HCT116 (cell line): ENCODE results near the gene TMEM9. TPM values are rescaled to one million over a fixed set of nuclear protein-coding genes. Genes with fewer than 3 reads are reported as not detected.

Experiments
- ATAC-seq: fragments of 200-7000 bp; cut with Tn5 transposase; 2 replicates; pipeline ENCODE4 v1.9.1; 2020; ENCODE audit warnings: mild to moderate bottlenecking, moderate library complexity
- BruUV-seq: library from RNA; stranded (reverse); fragments of 400-500 nt; replicated peaks from 2 replicates; lab custom pipeline; 2021; lab: Mats Ljungman, UMichigan
- CTCF ChIA-PET: fragments of 300-600 bp; sonication (Branson Sonifier 250); formaldehyde crosslinking; loops from one replicate; lab custom pipeline; 2021; ENCODE audit warnings: antibody characterized with exemption; lab: Charles Lee
- POLR2A ChIA-PET: fragments of 300-600, 350-600 bp; sonication (Branson Sonifier 250); formaldehyde crosslinking; loops from one replicate; lab custom pipeline; 2021; ENCODE audit warnings: antibody characterized with exemption; lab: Charles Lee
- RAD21 ChIA-PET, 2 experiments: fragments of 300-600 bp; sonication (Branson Sonifier 250); formaldehyde crosslinking; loops; one replicate each; lab custom pipeline; 2023; ENCODE audit warnings: low total read pairs in 2 of 2; ENCODE audit not compliant: uncharacterized antibody in 2 of 2, unreplicated experiment in 2 of 2, low non-redundant PET in 1 of 2; lab: Charles Lee
- DNase-seq: peaks from one replicate; pipeline ENCODE4 v3.0.0-alpha.2; 2010; ENCODE audit warnings: low read depth, low spot score
- H2AFZ ChIP-seq: fragments of 200-600 bp; shearing (Covaris generic), sonication (generic); 2 replicates; pipeline ENCODE4 v1.6.1; 2017; ENCODE audit warnings: low read depth, mixed run types, mixed read lengths, antibody characterized with exemption, low read length; ENCODE audit not compliant: poor library complexity, severe bottlenecking
- H3K27ac ChIP-seq: 2 replicates; pipeline ENCODE4 v1.5.1; 2012; ENCODE audit warnings: low read depth, low read length
- H3K27me3 ChIP-seq: fragments of 200-600 bp; sonication (generic); 2 replicates; pipeline ENCODE4 v1.6.1; 2016; ENCODE audit warnings: mixed run types, low read length, mixed read lengths; ENCODE audit not compliant: insufficient read depth
- H3K36me3 ChIP-seq, 2 experiments: fragments of 200-500 bp in 1 of 2; fragments of 200-600 bp in 1 of 2; sonication (Bioruptor generic) in 1 of 2; sonication (generic) in 1 of 2; 2 replicates each; pipeline versions ENCODE4 v1.5.1 to v1.6.1; 2014 to 2016; ENCODE audit warnings: low read length in 2 of 2, inconsistent platforms in 1 of 2, mixed read lengths in 1 of 2, mixed run types in 1 of 2; ENCODE audit not compliant: insufficient read depth in 2 of 2, control insufficient read depth in 1 of 2
- H3K4me1 ChIP-seq, 2 experiments: fragments of 200-600 bp in 1 of 2; sonication (generic) in 1 of 2; 2 replicates each; pipeline versions ENCODE4 v1.5.1 to v1.6.1; 2012 to 2017; ENCODE audit warnings: low read length in 2 of 2, inconsistent platforms in 1 of 2, mild to moderate bottlenecking in 1 of 2, mixed read lengths in 1 of 2, mixed run types in 1 of 2, moderate library complexity in 1 of 2; ENCODE audit not compliant: insufficient read depth in 2 of 2, control insufficient read depth in 1 of 2
- H3K4me2 ChIP-seq: fragments of 200-600 bp; sonication (generic); 2 replicates; pipeline ENCODE4 v1.6.1; 2017; ENCODE audit warnings: mixed run types, low read length, mixed read lengths
- H3K4me3 ChIP-seq, 2 experiments: fragments of 200-600 bp in 1 of 2; sonication (generic) in 1 of 2; replicated peaks in 1 of 2; 2 replicates each; pipeline ENCODE4 v1.5.1; 2011 to 2016; ENCODE audit warnings: low read length in 2 of 2, control low read depth in 1 of 2, low read depth in 1 of 2, mild to moderate bottlenecking in 1 of 2, mixed read lengths in 1 of 2, mixed run types in 1 of 2
- H3K79me2 ChIP-seq: fragments of 200-600 bp; sonication (generic); 2 replicates; pipeline ENCODE4 v1.6.1; 2017; ENCODE audit warnings: mild to moderate bottlenecking, mixed run types, low read length, moderate library complexity, mixed read lengths; ENCODE audit not compliant: insufficient read depth
- H3K9ac ChIP-seq: fragments of 200-600 bp; sonication (generic); 2 replicates; pipeline ENCODE4 v1.6.1; 2016; ENCODE audit warnings: low read length, mixed read lengths
- H3K9me2 ChIP-seq: fragments of 200-600 bp; sonication (generic), shearing (Covaris generic); 2 replicates; pipeline ENCODE4 v1.6.1; 2017; ENCODE audit warnings: mixed run types, mild to moderate bottlenecking, moderate library complexity; ENCODE audit not compliant: insufficient read depth
- H3K9me3 ChIP-seq, 2 experiments: fragments of 200-500 bp in 1 of 2; fragments of 200-600 bp in 1 of 2; sonication (Bioruptor generic) in 1 of 2; sonication (generic) in 1 of 2; 2 replicates each; pipeline ENCODE4 v1.6.1; 2014 to 2017; ENCODE audit warnings: low read length in 2 of 2, mixed read lengths in 2 of 2, inconsistent platforms in 1 of 2, low read depth in 1 of 2, mild to moderate bottlenecking in 1 of 2, mixed run types in 1 of 2, moderate library complexity in 1 of 2; ENCODE audit not compliant: control insufficient read depth in 1 of 2, insufficient read depth in 1 of 2
- H4K20me1 ChIP-seq: fragments of 200-600 bp; sonication (generic), shearing (Covaris generic); 2 replicates; pipeline ENCODE4 v1.6.1; 2017; ENCODE audit warnings: mixed run types, mild to moderate bottlenecking, moderate library complexity; ENCODE audit not compliant: insufficient read depth
- CBX3 ChIP-seq: IDR thresholded peaks from 2 replicates; pipeline ENCODE4 v1.6.1; 2012; ENCODE audit warnings: low read depth
- EGR1 ChIP-seq: IDR thresholded peaks from 2 replicates; pipeline ENCODE4 v1.6.1; 2012; ENCODE audit warnings: low read depth
- ELF1 ChIP-seq: IDR thresholded peaks from 2 replicates; pipeline ENCODE4 v1.6.1; 2012; ENCODE audit warnings: low read depth, borderline replicate concordance
- EZH2 ChIP-seq: fragments of 200-600 bp; sonication (generic); IDR thresholded peaks from 2 replicates; pipeline ENCODE4 v1.6.1; 2017; ENCODE audit warnings: antibody characterized with exemption, mixed run types
- EZH2phosphoT487 ChIP-seq: fragments of 200-600 bp; IDR thresholded peaks from 2 replicates; pipeline ENCODE4 v1.6.1; 2018; ENCODE audit warnings: antibody characterized with exemption, borderline replicate concordance
- FOSL1 ChIP-seq: IDR thresholded peaks from 2 replicates; pipeline ENCODE4 v1.6.1; 2012; ENCODE audit warnings: low read depth
- POLR2A ChIP-seq: IDR thresholded peaks from 2 replicates; pipeline ENCODE4 v1.7.0; 2011; ENCODE audit warnings: borderline replicate concordance; ENCODE audit not compliant: insufficient read depth, insufficient read length; ENCODE audit errors: extremely low read depth
- POLR2AphosphoS5 ChIP-seq: IDR thresholded peaks from 2 replicates; pipeline ENCODE4 v1.6.1; 2011; ENCODE audit warnings: mild to moderate bottlenecking, low read depth, low read length, moderate library complexity
- RAD21 ChIP-seq: IDR thresholded peaks from 2 replicates; pipeline ENCODE4 v1.6.1; 2012; ENCODE audit warnings: low read depth, mild to moderate bottlenecking
- SIN3A ChIP-seq: IDR thresholded peaks from 2 replicates; pipeline ENCODE4 v1.6.1; 2012; ENCODE audit warnings: low read depth
- TCF7L2 ChIP-seq: IDR thresholded peaks from 2 replicates; pipeline ENCODE4 v1.7.0; 2011; ENCODE audit warnings: borderline replicate concordance, inconsistent platforms; ENCODE audit not compliant: insufficient read depth, insufficient read length; ENCODE audit errors: extremely low read depth
- YY1 ChIP-seq: IDR thresholded peaks from 2 replicates; pipeline ENCODE4 v1.6.1; 2011; ENCODE audit warnings: low read length, low read depth, moderate library complexity, mild to moderate bottlenecking; ENCODE audit not compliant: insufficient replicate concordance; ENCODE audit errors: extremely low read depth
- ZFX ChIP-seq: fragments of 450-650 bp; IDR thresholded peaks from 2 replicates; pipeline ENCODE4 v1.6.1; 2017
- ZNF274 ChIP-seq: fragments of 200-500 bp; sonication (Bioruptor generic); IDR thresholded peaks from 2 replicates; pipeline ENCODE4 v1.6.1; 2014; ENCODE audit warnings: mild to moderate bottlenecking, low read depth, low read length, inconsistent platforms
- intact Hi-C: fragments of 100-400 bp; cut with micrococcal nuclease; formaldehyde crosslinking; loops from 2 replicates; pipeline ENCODE4 v1.10.0; 2022
- total RNA-seq: library from RNA; stranded (reverse); gene quantifications from one replicate; pipeline ENCODE4 v1.2.1, GENCODE V29; 2021; ENCODE audit not compliant: unreplicated experiment
- TF ChIP-seq, protein P1 (sequence below): IDR thresholded peaks from 2 replicates; pipeline ENCODE4 v1.6.1; 2012
- TF ChIP-seq, protein P2 (sequence below): IDR thresholded peaks from 2 replicates; pipeline ENCODE4 v1.6.1; 2012
- TF ChIP-seq, protein P3 (sequence below): IDR thresholded peaks from 2 replicates; pipeline ENCODE4 v1.6.1; 2011; ENCODE audit warnings: mild to moderate bottlenecking, low read length, moderate library complexity; ENCODE audit not compliant: insufficient replicate concordance; ENCODE audit errors: extremely low read depth
- TF ChIP-seq, protein P4 (sequence below): IDR thresholded peaks from 2 replicates; pipeline ENCODE4 v1.6.1; 2012; ENCODE audit warnings: low read depth
- TF ChIP-seq, protein P5 (sequence below), 3 experiments: fragments of 200-600 bp in 1 of 3; sonication (generic) in 1 of 3; IDR thresholded peaks in 2 of 3; conservative IDR thresholded peaks in 1 of 3; 2 replicates each; pipeline ENCODE4 v1.5.1; 2012 to 2017; ENCODE audit warnings: low read depth in 2 of 3, low read length in 2 of 3, antibody characterized with exemption in 1 of 3, borderline replicate concordance in 1 of 3, control low read depth in 1 of 3, mild to moderate bottlenecking in 1 of 3, mixed read lengths in 1 of 3, mixed run types in 1 of 3, moderate library complexity in 1 of 3; ENCODE audit not compliant: insufficient read depth in 1 of 3

TMEM9 gene
- total RNA-seq, 1 experiment from 2014 or later, result 66.3 TPM

DNA sequence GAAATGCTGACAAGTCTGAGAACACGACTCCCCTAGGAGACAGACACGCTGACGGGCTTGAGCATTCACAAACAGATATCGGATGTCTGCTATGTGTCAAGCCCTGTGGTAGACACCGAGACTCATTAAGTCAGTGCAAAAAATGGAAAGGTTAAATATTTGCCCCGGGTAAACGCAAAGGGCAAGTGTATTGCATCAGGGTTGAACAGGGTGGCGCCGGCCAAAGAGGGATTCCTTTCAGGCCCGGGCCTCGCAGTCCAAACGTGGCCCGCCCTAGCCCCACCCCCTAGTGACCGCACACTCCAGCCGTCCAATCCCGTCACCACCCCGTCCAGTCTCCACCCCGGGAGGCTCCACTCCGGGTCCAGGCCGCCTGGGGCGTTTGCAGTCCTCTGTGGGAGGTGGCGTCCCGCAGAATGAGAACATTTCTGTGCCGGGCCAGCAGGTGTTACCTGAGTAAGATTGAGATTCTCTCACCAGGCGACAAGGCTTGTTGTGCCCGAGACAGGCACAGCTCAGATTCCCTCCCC, 16.3 kb upstream of the TMEM9 start:
- Histone ChIP-seq H2AFZ (peak overlapping the region; percentile 98), H3K27ac (peak overlapping the region; percentile 86), H3K9ac (peak overlapping the region; percentile 69), H3K36me3 (no peaks in the 10 kb centered on the region), H3K4me3 (peak overlapping the region; percentile 61 to 68), H3K9me3 (no peaks in the 10 kb centered on the region), H4K20me1 (no peaks in the 10 kb centered on the region), H3K27me3 (no peaks in the 10 kb centered on the region), H3K79me2 (no peaks in the 10 kb centered on the region), H3K4me1 (peaks cover 9 to 16% of the 10 kb centered on the region in 2 experiments), H3K4me2 (peak overlapping the region; percentile 96), H3K9me2 (no peaks in the 10 kb centered on the region)
- CTCF ChIA-PET, result interaction anchor here (1.8 kb wide), 1 partner anchor 21 kb away, joined by 5 read pairs; no protein-coding TSS in a partner anchor
- ATAC-seq, result peak; percentile 98
- peak; percentile 92 for DNase-seq
- POLR2A ChIA-PET, result interaction anchor here (1.6 kb wide), 1 partner anchor 11 kb away, joined by 4 read pairs; no protein-coding TSS in a partner anchor
- no TSS peak for BruUV-seq
- intact Hi-C loops, result loop anchor here (2.0 kb wide), 1 partner anchor 44 kb away; the partner anchor contains the start of gene ASCL5
- RAD21 ChIA-PET, result no interaction called here
- TF ChIP-seq CBX3 (no peak; the same call in 1 of the 2 replicates), EGR1 (no peak), ZNF274 (no peak), RAD21 (no peak), FOSL1 (no peak), POLR2AphosphoS5 (peak; percentile 99), EZH2phosphoT487 (no peak), YY1 (peak; percentile 73), ELF1 (no peak), EZH2 (no peak), POLR2A (peak; percentile 80), SIN3A (peak; percentile 86), ZFX (0 out of 2 replicates have a peak, but pooled peaks have one; percentile 22), TCF7L2 (peak; percentile 47)
- TF ChIP-seq, protein P1, sequence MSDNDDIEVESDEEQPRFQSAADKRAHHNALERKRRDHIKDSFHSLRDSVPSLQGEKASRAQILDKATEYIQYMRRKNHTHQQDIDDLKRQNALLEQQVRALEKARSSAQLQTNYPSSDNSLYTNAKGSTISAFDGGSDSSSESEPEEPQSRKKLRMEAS, result no peak; the same call in none of the 2 replicates
- TF ChIP-seq, protein P2, sequence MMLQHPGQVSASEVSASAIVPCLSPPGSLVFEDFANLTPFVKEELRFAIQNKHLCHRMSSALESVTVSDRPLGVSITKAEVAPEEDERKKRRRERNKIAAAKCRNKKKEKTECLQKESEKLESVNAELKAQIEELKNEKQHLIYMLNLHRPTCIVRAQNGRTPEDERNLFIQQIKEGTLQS, result no peak
- TF ChIP-seq, protein P3, sequence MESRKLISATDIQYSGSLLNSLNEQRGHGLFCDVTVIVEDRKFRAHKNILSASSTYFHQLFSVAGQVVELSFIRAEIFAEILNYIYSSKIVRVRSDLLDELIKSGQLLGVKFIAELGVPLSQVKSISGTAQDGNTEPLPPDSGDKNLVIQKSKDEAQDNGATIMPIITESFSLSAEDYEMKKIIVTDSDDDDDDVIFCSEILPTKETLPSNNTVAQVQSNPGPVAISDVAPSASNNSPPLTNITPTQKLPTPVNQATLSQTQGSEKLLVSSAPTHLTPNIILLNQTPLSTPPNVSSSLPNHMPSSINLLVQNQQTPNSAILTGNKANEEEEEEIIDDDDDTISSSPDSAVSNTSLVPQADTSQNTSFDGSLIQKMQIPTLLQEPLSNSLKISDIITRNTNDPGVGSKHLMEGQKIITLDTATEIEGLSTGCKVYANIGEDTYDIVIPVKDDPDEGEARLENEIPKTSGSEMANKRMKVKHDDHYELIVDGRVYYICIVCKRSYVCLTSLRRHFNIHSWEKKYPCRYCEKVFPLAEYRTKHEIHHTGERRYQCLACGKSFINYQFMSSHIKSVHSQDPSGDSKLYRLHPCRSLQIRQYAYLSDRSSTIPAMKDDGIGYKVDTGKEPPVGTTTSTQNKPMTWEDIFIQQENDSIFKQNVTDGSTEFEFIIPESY, result no peak
- TF ChIP-seq, protein P4, sequence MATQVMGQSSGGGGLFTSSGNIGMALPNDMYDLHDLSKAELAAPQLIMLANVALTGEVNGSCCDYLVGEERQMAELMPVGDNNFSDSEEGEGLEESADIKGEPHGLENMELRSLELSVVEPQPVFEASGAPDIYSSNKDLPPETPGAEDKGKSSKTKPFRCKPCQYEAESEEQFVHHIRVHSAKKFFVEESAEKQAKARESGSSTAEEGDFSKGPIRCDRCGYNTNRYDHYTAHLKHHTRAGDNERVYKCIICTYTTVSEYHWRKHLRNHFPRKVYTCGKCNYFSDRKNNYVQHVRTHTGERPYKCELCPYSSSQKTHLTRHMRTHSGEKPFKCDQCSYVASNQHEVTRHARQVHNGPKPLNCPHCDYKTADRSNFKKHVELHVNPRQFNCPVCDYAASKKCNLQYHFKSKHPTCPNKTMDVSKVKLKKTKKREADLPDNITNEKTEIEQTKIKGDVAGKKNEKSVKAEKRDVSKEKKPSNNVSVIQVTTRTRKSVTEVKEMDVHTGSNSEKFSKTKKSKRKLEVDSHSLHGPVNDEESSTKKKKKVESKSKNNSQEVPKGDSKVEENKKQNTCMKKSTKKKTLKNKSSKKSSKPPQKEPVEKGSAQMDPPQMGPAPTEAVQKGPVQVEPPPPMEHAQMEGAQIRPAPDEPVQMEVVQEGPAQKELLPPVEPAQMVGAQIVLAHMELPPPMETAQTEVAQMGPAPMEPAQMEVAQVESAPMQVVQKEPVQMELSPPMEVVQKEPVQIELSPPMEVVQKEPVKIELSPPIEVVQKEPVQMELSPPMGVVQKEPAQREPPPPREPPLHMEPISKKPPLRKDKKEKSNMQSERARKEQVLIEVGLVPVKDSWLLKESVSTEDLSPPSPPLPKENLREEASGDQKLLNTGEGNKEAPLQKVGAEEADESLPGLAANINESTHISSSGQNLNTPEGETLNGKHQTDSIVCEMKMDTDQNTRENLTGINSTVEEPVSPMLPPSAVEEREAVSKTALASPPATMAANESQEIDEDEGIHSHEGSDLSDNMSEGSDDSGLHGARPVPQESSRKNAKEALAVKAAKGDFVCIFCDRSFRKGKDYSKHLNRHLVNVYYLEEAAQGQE, result no peak
- TF ChIP-seq, protein P5, sequence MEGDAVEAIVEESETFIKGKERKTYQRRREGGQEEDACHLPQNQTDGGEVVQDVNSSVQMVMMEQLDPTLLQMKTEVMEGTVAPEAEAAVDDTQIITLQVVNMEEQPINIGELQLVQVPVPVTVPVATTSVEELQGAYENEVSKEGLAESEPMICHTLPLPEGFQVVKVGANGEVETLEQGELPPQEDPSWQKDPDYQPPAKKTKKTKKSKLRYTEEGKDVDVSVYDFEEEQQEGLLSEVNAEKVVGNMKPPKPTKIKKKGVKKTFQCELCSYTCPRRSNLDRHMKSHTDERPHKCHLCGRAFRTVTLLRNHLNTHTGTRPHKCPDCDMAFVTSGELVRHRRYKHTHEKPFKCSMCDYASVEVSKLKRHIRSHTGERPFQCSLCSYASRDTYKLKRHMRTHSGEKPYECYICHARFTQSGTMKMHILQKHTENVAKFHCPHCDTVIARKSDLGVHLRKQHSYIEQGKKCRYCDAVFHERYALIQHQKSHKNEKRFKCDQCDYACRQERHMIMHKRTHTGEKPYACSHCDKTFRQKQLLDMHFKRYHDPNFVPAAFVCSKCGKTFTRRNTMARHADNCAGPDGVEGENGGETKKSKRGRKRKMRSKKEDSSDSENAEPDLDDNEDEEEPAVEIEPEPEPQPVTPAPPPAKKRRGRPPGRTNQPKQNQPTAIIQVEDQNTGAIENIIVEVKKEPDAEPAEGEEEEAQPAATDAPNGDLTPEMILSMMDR (IDR thresholded peaks at IDR 0.05 in 2 of 3, conservative IDR thresholded peaks at IDR 0.05 in 1 of 3; ENCODE audit: borderline replicate concordance in 1 of 3, insufficient read depth in 1 of 3, low read depth in 2 of 3, low read length in 2 of 3), result no peak
